SK-N-SH treated with all-trans-retinoic acid at 6 μM for 48 hours (cell line): ENCODE data around the gene POLD1.

Experiments used
- ATAC-seq: fragments of 200-7000 bp; cut with Tn5 transposase; 3 replicates; pipeline ENCODE4 v1.9.1; 2020; ENCODE audit warnings: mild to moderate bottlenecking, moderate library complexity
- ARNTL ChIP-seq: fragments of 450-650 bp; formaldehyde crosslinking; IDR thresholded peaks from 2 replicates; pipeline ENCODE4 v1.5.0; 2020; ENCODE audit warnings: low read depth, mild to moderate bottlenecking, moderate library complexity, borderline replicate concordance
- BACH2 ChIP-seq: fragments of 250-450 bp; sonication (Bioruptor Pico); IDR thresholded peaks from 2 replicates; pipeline ENCODE4 v1.9.0; 2021; ENCODE audit warnings: mild to moderate bottlenecking, borderline replicate concordance
- CREB5 ChIP-seq: fragments of 250-450 bp; sonication (Bioruptor Pico); IDR thresholded peaks from 2 replicates; pipeline ENCODE4 v1.5.1; 2020; ENCODE audit warnings: low read depth, mild to moderate bottlenecking, moderate library complexity
- CSDC2 ChIP-seq: fragments of 250-450 bp; sonication (Bioruptor Pico); IDR thresholded peaks from 2 replicates; pipeline ENCODE4 v1.5.0; 2020; ENCODE audit warnings: mild to moderate bottlenecking, moderate library complexity
- CSRNP3 ChIP-seq: fragments of 250-450 bp; sonication (Bioruptor Pico); IDR thresholded peaks from 2 replicates; pipeline ENCODE4 v1.5.1; 2021; ENCODE audit warnings: mild to moderate bottlenecking, moderate library complexity
- ESRRG ChIP-seq: fragments of 250-450 bp; sonication (Bioruptor Pico); IDR thresholded peaks from 2 replicates; pipeline ENCODE4 v1.6.1; 2021; ENCODE audit warnings: mild to moderate bottlenecking
- GLIS3 ChIP-seq: fragments of 250-450 bp; sonication (Bioruptor Pico); IDR thresholded peaks from 2 replicates; pipeline ENCODE4 v1.5.0; 2020; ENCODE audit warnings: mild to moderate bottlenecking, moderate library complexity
- ISL1 ChIP-seq: fragments of 250-450 bp; sonication (Bioruptor Pico); IDR thresholded peaks from 2 replicates; pipeline ENCODE4 v2.1.2; 2022; ENCODE audit warnings: mild to moderate bottlenecking, moderate library complexity
- OSR1 ChIP-seq: fragments of 250-450 bp; sonication (Bioruptor Pico); IDR thresholded peaks from 2 replicates; pipeline ENCODE4 v1.8.0; 2022; ENCODE audit warnings: moderate library complexity, mild to moderate bottlenecking, inconsistent platforms
- PATZ1 ChIP-seq: fragments of 250-450 bp; sonication (Bioruptor Pico); IDR thresholded peaks from 2 replicates; pipeline ENCODE4 v1.8.0; 2020; ENCODE audit warnings: mild to moderate bottlenecking, moderate library complexity, borderline replicate concordance
- POU6F1 ChIP-seq: fragments of 250-450 bp; sonication (Bioruptor Pico); IDR thresholded peaks from 2 replicates; pipeline ENCODE4 v1.8.0; 2021; ENCODE audit warnings: low read depth, mild to moderate bottlenecking, moderate library complexity, borderline replicate concordance
- PPARA ChIP-seq: fragments of 250-450 bp; sonication (Bioruptor Pico); IDR thresholded peaks from 2 replicates; pipeline ENCODE4 v1.5.0; 2020; ENCODE audit warnings: mild to moderate bottlenecking, borderline replicate concordance
- RARB ChIP-seq: fragments of 250-450 bp; sonication (Bioruptor Pico); IDR thresholded peaks from 2 replicates; pipeline ENCODE4 v1.8.0; 2021; ENCODE audit warnings: mild to moderate bottlenecking, moderate library complexity
- SNAI2 ChIP-seq: fragments of 250-450 bp; sonication (Bioruptor Pico); IDR thresholded peaks from 2 replicates; pipeline ENCODE4 v1.5.0; 2020; ENCODE audit warnings: mild to moderate bottlenecking, moderate library complexity
- TCF4 ChIP-seq: fragments of 250-450 bp; sonication (Bioruptor Pico); IDR thresholded peaks from 2 replicates; pipeline ENCODE4 v1.8.0; 2021; ENCODE audit warnings: mild to moderate bottlenecking, moderate library complexity, borderline replicate concordance
- TOX ChIP-seq: fragments of 250-450 bp; sonication (Bioruptor Pico); IDR thresholded peaks from 2 replicates; pipeline ENCODE4 v1.8.0; 2021; ENCODE audit warnings: mild to moderate bottlenecking, moderate library complexity, borderline replicate concordance
- TSHZ2 ChIP-seq: fragments of 250-450 bp; sonication (Bioruptor Pico); IDR thresholded peaks from 2 replicates; pipeline ENCODE4 v1.5.0; 2020; ENCODE audit warnings: mild to moderate bottlenecking, moderate library complexity
- ZC3H10 ChIP-seq: fragments of 250-450 bp; sonication (Bioruptor Pico); IDR thresholded peaks from 2 replicates; pipeline ENCODE4 v1.5.1; 2021; ENCODE audit warnings: mild to moderate bottlenecking, moderate library complexity
- ZFP3 ChIP-seq: fragments of 250-450 bp; sonication (Bioruptor Pico); IDR thresholded peaks from 2 replicates; pipeline ENCODE4 v1.5.0; 2020; ENCODE audit warnings: mild to moderate bottlenecking, moderate library complexity
- ZFP30 ChIP-seq: fragments of 450-650 bp; formaldehyde crosslinking; IDR thresholded peaks from 2 replicates; pipeline ENCODE4 v1.5.0; 2022; ENCODE audit warnings: mild to moderate bottlenecking, moderate library complexity
- ZNF565 ChIP-seq: fragments of 450-650 bp; formaldehyde crosslinking; conservative IDR thresholded peaks from 2 replicates; pipeline ENCODE4 v1.5.0; 2020; ENCODE audit warnings: low read depth, mild to moderate bottlenecking, moderate library complexity
- ZNF70 ChIP-seq: fragments of 450-650 bp; formaldehyde crosslinking; IDR thresholded peaks from 2 replicates; pipeline ENCODE4 v1.5.0; 2020; ENCODE audit warnings: mild to moderate bottlenecking, moderate library complexity
- ZNF8 ChIP-seq: fragments of 450-650 bp; formaldehyde crosslinking; IDR thresholded peaks from 2 replicates; pipeline ENCODE4 v1.5.0; 2020; ENCODE audit warnings: mild to moderate bottlenecking, moderate library complexity

Gene POLD1

GRCh38 chr19:50433201-50434180 is 49.3 kb downstream of the POLD1 start:
- ATAC-seq: no peak
- TF ChIP-seq ZNF565 (CRISPR knock-in tag) (no peak), POU6F1 (CRISPR knock-in tag) (no peak), CSDC2 (CRISPR knock-in tag) (no peak), SNAI2 (CRISPR knock-in tag) (no peak), ARNTL (CRISPR knock-in tag) (no peak), ZFP3 (CRISPR knock-in tag) (no peak), CSRNP3 (CRISPR knock-in tag) (no peak), ZC3H10 (CRISPR knock-in tag) (no peak), ISL1 (CRISPR knock-in tag) (no peak), CREB5 (CRISPR knock-in tag) (no peak), ESRRG (no peak), BACH2 (CRISPR knock-in tag) (no peak), PATZ1 (no peak), GLIS3 (CRISPR knock-in tag) (no peak), RARB (CRISPR knock-in tag) (no peak), PPARA (CRISPR knock-in tag) (no peak), ZFP30 (CRISPR knock-in tag) (no peak), ZNF70 (CRISPR knock-in tag) (no peak), OSR1 (no peak)
- TF ChIP-seq, all 23 proteins: peak for 0

- no peak for ATAC-seq
- no peak for TF ChIP-seq SNAI2 (CRISPR knock-in tag)
- TF ChIP-seq CREB5 (CRISPR knock-in tag): no peak
- no peak for TF ChIP-seq ZNF565 (CRISPR knock-in tag)
- TF ChIP-seq ZFP3 (CRISPR knock-in tag): no peak
- TF ChIP-seq TSHZ2 (CRISPR knock-in tag): no peak
- TF ChIP-seq CSRNP3 (CRISPR knock-in tag): no peak
- no peak for TF ChIP-seq ZFP30 (CRISPR knock-in tag)
- TF ChIP-seq PATZ1: no peak
- TF ChIP-seq BACH2 (CRISPR knock-in tag): no peak
- no peak for TF ChIP-seq CSDC2 (CRISPR knock-in tag)
- no peak for TF ChIP-seq ISL1 (CRISPR knock-in tag)
- TF ChIP-seq ZC3H10 (CRISPR knock-in tag): no peak
- TF ChIP-seq ZNF70 (CRISPR knock-in tag): no peak
- no peak for TF ChIP-seq TOX
- no peak for TF ChIP-seq OSR1
- no peak for TF ChIP-seq ARNTL (CRISPR knock-in tag)
- TF ChIP-seq ZNF8: no peak
- no peak for TF ChIP-seq ESRRG
- TF ChIP-seq TCF4 (CRISPR knock-in tag): no peak
Measured at GRCh38 chr19:50434525-50434924, 50.4 kb downstream of the POLD1 start.
